Measurements from ENCODE around the gene FAM193A.

GRCh38 chr4:2615821-2616220 is 79.4 kb downstream of the FAM193A start:
- TF ChIP-seq CTCF (IDR thresholded peaks at IDR 0.05; ENCODE audit: insufficient read depth, low read length, poor library complexity, severe bottlenecking) (no peak), EZH2phosphoT487 (conservative IDR thresholded peaks at IDR 0.05; ENCODE audit: low read length) (no peak)

Measured in SU-DHL-6 (cell line).